ENCODE data around the gene NME2. TPM values are rescaled to one million over a fixed set of nuclear protein-coding genes. Genes with fewer than 3 reads are reported as not detected.
A peak's percentile ranks its signal among the peaks of the same experiment; 100 is the strongest.

The NME2 gene
- total and polyA plus RNA-seq, 10 of the 15 experiments (the other 5 are each of a cell fraction or from before 2014, with no cell fraction given), result 497 to 1,030 (median 786) TPM

GRCh38 chr17:51153210-51154072 is 12.8 kb upstream of the NME2 start, which contains the start of gene NME1 (continued):
- TF ChIP-seq MLLT1 (IDR thresholded peaks at IDR 0.05), result peak; percentile 83
- TF ChIP-seq TAF1 (IDR thresholded peaks at IDR 0.05; ENCODE audit: borderline replicate concordance, low read depth, low read length), result peak; percentile 96
- TF ChIP-seq ATF7 (IDR thresholded peaks at IDR 0.05; ENCODE audit: low read depth), result peak; percentile 64
- peak; percentile 45 for TF ChIP-seq PBX3 (IDR thresholded peaks at IDR 0.05; ENCODE audit: insufficient replicate concordance, low read depth, low read length)
- peak; percentile 85 for TF ChIP-seq FOXK2 (IDR thresholded peaks at IDR 0.05)
- TF ChIP-seq, protein P1, sequence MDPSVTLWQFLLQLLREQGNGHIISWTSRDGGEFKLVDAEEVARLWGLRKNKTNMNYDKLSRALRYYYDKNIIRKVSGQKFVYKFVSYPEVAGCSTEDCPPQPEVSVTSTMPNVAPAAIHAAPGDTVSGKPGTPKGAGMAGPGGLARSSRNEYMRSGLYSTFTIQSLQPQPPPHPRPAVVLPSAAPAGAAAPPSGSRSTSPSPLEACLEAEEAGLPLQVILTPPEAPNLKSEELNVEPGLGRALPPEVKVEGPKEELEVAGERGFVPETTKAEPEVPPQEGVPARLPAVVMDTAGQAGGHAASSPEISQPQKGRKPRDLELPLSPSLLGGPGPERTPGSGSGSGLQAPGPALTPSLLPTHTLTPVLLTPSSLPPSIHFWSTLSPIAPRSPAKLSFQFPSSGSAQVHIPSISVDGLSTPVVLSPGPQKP (IDR thresholded peaks at IDR 0.05; ENCODE audit: low read depth, low read length), result peak; percentile 93
- TF ChIP-seq RCOR1 (conservative IDR thresholded peaks at IDR 0.05; ENCODE audit: low read depth, low read length), result peak; percentile 84; the same call in 1 of the 2 replicates
- TF ChIP-seq MXI1 (IDR thresholded peaks at IDR 0.05; ENCODE audit: low read depth, low read length), result peak; percentile 100
- TF ChIP-seq CBFB (IDR thresholded peaks at IDR 0.05; ENCODE audit: low read depth), result peak; percentile 77
- TF ChIP-seq IRF3 (IDR thresholded peaks at IDR 0.05), result peak; percentile 65; the same call in 1 of the 2 replicates
- TF ChIP-seq RAD21 (IDR thresholded peaks at IDR 0.05; ENCODE audit: insufficient read depth, low read depth, low read length), result peak; percentile 97
- TF ChIP-seq, protein P2, sequence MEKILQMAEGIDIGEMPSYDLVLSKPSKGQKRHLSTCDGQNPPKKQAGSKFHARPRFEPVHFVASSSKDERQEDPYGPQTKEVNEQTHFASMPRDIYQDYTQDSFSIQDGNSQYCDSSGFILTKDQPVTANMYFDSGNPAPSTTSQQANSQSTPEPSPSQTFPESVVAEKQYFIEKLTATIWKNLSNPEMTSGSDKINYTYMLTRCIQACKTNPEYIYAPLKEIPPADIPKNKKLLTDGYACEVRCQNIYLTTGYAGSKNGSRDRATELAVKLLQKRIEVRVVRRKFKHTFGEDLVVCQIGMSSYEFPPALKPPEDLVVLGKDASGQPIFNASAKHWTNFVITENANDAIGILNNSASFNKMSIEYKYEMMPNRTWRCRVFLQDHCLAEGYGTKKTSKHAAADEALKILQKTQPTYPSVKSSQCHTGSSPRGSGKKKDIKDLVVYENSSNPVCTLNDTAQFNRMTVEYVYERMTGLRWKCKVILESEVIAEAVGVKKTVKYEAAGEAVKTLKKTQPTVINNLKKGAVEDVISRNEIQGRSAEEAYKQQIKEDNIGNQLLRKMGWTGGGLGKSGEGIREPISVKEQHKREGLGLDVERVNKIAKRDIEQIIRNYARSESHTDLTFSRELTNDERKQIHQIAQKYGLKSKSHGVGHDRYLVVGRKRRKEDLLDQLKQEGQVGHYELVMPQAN (conservative IDR thresholded peaks at IDR 0.05), result peak; percentile 97
- peak; percentile 42; the same call in 1 of the 2 replicates for TF ChIP-seq EED (IDR thresholded peaks at IDR 0.05; ENCODE audit: low read depth)
- TF ChIP-seq TARDBP (IDR thresholded peaks at IDR 0.05; ENCODE audit: borderline replicate concordance), result peak; percentile 94
- no peak for TF ChIP-seq KAT2A (conservative IDR thresholded peaks at IDR 0.05; ENCODE audit: control insufficient read depth, low read depth, low read length)
- TF ChIP-seq EZH2 (IDR thresholded peaks at IDR 0.05; ENCODE audit: borderline replicate concordance, control insufficient read depth, low read depth, low read length), result no peak
- no peak for TF ChIP-seq ZNF592 (IDR thresholded peaks at IDR 0.05)

Measured in GM12878 (cell line).